Colonic mucosa (tissue), 4 donors: ENCODE results near the gene COMMD8. TPM values are rescaled to one million over a fixed set of nuclear protein-coding genes. Genes with fewer than 3 reads are reported as not detected.

Source experiments
- DNase-seq: peaks from one replicate; pipeline ENCODE4 v3.0.0-alpha.2; 2020
- H3K27ac ChIP-seq: fragments of 200-600 bp; one replicate; pipeline ENCODE4 v1.8.0; 2021
- H3K27me3 ChIP-seq: fragments of 200-600 bp; one replicate; pipeline ENCODE4 v1.8.0; 2021
- H3K36me3 ChIP-seq: fragments of 200-600 bp; one replicate; pipeline ENCODE4 v1.8.0; 2021
- H3K4me1 ChIP-seq: fragments of 200-600 bp; one replicate; pipeline ENCODE4 v1.8.0; 2021; ENCODE audit warnings: mild to moderate bottlenecking
- H3K4me3 ChIP-seq: fragments of 200-600 bp; one replicate; pipeline ENCODE4 v1.8.0; 2021
- H3K9ac ChIP-seq, 2 donors: one replicate each; pipeline ENCODE4 v1.7.0; 2013; ENCODE audit warnings: control low read depth in 2 of 2, low read depth in 2 of 2, low read length in 2 of 2
- H3K9me3 ChIP-seq: fragments of 200-600 bp; one replicate; pipeline ENCODE4 v1.8.0; 2021
- intact Hi-C: fragments of 100-400 bp; cut with DNase I; formaldehyde crosslinking; loops from one replicate; pipeline ENCODE4 v1.14.1; 2022
- total RNA-seq, 2 donors: library from RNA; stranded (reverse); fragmentation: NEBNext Ultra II Directional in 1 of 2; extraction: Animal tissue kit (Norgen Biotek cat#: 25700) in 1 of 2; gene quantifications; one replicate each; pipeline ENCODE4 v1.2.1, GENCODE V29; 2021
- TF ChIP-seq, protein P1 (sequence below): fragments of 200-600 bp; IDR thresholded peaks from one replicate; pipeline ENCODE4 v1.8.0; 2022; ENCODE audit warnings: antibody characterized with exemption, mild to moderate bottlenecking
- donor health status: healthy.
- donor health status: DM: no; HTN: no; CAD: no.
- donor health status: DM: no; HTN: no; CAD: no.

Gene COMMD8
- total RNA-seq, 2 donors from 2014 or later, result 18.6 to 21.8 TPM

GRCh38 chr4:47418147-47418546 is 45.4 kb downstream of the COMMD8 start:
- TF ChIP-seq, protein P1, sequence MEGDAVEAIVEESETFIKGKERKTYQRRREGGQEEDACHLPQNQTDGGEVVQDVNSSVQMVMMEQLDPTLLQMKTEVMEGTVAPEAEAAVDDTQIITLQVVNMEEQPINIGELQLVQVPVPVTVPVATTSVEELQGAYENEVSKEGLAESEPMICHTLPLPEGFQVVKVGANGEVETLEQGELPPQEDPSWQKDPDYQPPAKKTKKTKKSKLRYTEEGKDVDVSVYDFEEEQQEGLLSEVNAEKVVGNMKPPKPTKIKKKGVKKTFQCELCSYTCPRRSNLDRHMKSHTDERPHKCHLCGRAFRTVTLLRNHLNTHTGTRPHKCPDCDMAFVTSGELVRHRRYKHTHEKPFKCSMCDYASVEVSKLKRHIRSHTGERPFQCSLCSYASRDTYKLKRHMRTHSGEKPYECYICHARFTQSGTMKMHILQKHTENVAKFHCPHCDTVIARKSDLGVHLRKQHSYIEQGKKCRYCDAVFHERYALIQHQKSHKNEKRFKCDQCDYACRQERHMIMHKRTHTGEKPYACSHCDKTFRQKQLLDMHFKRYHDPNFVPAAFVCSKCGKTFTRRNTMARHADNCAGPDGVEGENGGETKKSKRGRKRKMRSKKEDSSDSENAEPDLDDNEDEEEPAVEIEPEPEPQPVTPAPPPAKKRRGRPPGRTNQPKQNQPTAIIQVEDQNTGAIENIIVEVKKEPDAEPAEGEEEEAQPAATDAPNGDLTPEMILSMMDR, result no peak
- H3K4me1 ChIP-seq, result no peaks in the 10 kb centered on the region
- DNase-seq, result no peak
- H3K4me3 ChIP-seq, result no peak overlapping the region
- no peak overlapping the region for H3K27ac ChIP-seq
- H3K9me3 ChIP-seq, result no peaks in the 10 kb centered on the region
- intact Hi-C loops, result no loop called here
- H3K9ac ChIP-seq, result no peak overlapping the region
- H3K27me3 ChIP-seq, result no peaks in the 10 kb centered on the region
- no peaks in the 10 kb centered on the region for H3K36me3 ChIP-seq

DNA sequence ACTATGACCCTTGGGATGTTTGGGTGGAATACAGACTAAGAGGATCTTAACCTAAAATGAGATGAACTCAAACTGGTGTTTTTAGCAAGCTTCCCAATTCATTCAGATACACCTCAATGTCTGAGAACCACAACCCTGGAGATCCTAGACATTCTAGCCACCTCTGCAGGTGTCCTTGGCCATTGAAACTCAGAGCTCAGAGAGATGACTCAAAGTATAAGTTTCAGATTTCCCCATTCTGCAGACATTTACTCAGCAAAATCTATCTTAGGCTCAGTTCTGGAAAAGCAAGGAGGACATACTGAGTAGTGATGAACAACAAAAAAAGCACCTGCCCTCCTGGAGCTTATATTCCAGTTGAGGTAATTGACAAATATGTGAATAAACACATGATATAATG is 47.8 kb downstream of the COMMD8 start:
- intact Hi-C loops, result no loop called here
- Histone ChIP-seq H3K9ac (no peak overlapping the region), H3K27ac (no peak overlapping the region), H3K4me3 (no peak overlapping the region), H3K4me1 (no peaks in the 10 kb centered on the region), H3K27me3 (no peaks in the 10 kb centered on the region), H3K36me3 (no peaks in the 10 kb centered on the region), H3K9me3 (no peaks in the 10 kb centered on the region)
- DNase-seq, result no peak
- TF ChIP-seq, protein P1, result no peak

GRCh38 chr4:47413521-47413920 is 50.0 kb downstream of the COMMD8 start:
- H3K9me3 ChIP-seq, result no peaks in the 10 kb centered on the region
- H3K36me3 ChIP-seq, result no peaks in the 10 kb centered on the region
- no peak overlapping the region for H3K9ac ChIP-seq
- DNase-seq, result no peak
- intact Hi-C loops, result no loop called here
- H3K27ac ChIP-seq, result no peak overlapping the region
- no peaks in the 10 kb centered on the region for H3K27me3 ChIP-seq
- no peaks in the 10 kb centered on the region for H3K4me1 ChIP-seq
- TF ChIP-seq, protein P1, result no peak
- H3K4me3 ChIP-seq, result no peak overlapping the region

GRCh38 chr4:47410271-47410670 is 53.2 kb downstream of the COMMD8 start:
- Histone ChIP-seq H3K4me1 (no peaks in the 10 kb centered on the region), H3K4me3 (no peak overlapping the region), H3K27ac (no peak overlapping the region), H3K27me3 (no peaks in the 10 kb centered on the region), H3K9ac (no peak overlapping the region), H3K9me3 (no peaks in the 10 kb centered on the region), H3K36me3 (no peaks in the 10 kb centered on the region)
- intact Hi-C loops, result no loop called here
- DNase-seq, result no peak
- TF ChIP-seq, protein P1, result no peak

GRCh38 chr4:47406408-47406807 is 57.1 kb downstream of the COMMD8 start:
- no peak for DNase-seq
- intact Hi-C loops, result no loop called here
- no peaks in the 10 kb centered on the region for H3K27me3 ChIP-seq
- H3K4me3 ChIP-seq, result no peak overlapping the region
- TF ChIP-seq, protein P1, result no peak
- H3K9me3 ChIP-seq, result no peaks in the 10 kb centered on the region
- no peak overlapping the region for H3K9ac ChIP-seq
- no peak overlapping the region for H3K27ac ChIP-seq
- no peaks in the 10 kb centered on the region for H3K36me3 ChIP-seq
- no peaks in the 10 kb centered on the region for H3K4me1 ChIP-seq

Other genes starting within 250 kb of the COMMD8 start
- 10 to 100 TPM in 1 of 2 donors, 1 to 10 TPM in 1; 8.6 to 11.3 TPM for gene ATP10D, start 21.6 kb upstream of the COMMD8 start, total RNA-seq